ENCODE data around the gene CAPN2.
A peak's percentile ranks its signal among the peaks of the same experiment; 100 is the strongest.

CAPN2 gene

DNA sequence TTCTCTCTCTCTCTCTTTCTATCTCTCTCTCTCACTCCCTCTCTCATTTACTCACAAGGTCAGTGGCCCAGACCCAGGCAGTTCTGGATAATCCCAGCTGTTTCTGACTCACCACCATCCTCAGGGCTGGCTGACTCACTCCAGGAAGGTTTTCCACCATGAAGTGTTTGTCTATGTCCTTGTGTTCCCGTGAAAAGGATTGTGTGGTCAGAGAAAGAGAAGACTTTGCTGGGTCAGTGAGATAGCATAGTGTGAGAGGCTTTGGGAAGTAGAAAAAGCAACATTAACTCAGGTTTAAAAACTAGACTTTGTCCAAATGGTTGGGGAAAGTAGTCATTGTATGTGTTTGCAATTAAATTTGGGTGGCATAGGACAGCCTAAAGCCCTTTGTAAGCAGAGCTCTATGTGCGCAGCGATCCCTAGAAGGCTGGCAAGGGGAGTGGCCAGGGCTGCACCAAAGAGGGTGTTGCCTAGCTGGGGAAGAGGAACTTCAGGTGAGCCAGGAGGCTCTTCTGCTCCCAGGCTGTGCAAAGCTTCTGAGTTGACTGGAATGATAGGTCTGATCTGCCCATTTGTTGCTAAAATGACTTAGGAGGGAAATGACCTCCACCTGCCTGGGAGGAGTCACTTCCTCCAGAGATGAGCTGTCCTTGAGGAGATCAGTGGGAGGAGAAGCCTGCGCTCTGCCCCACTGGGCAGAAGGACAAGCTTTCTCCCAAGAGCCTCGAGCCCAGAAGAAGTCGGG is 4.9 kb upstream of the CAPN2 start (continued):
- no peak for TF ChIP-seq ZNF560 (tag by site-specific recombination; IDR thresholded peaks at IDR 0.05; ENCODE audit: borderline replicate concordance)
- TF ChIP-seq ZNF777 (tag by site-specific recombination; IDR thresholded peaks at IDR 0.05; ENCODE audit: borderline replicate concordance): no peak
- TF ChIP-seq, protein P1, sequence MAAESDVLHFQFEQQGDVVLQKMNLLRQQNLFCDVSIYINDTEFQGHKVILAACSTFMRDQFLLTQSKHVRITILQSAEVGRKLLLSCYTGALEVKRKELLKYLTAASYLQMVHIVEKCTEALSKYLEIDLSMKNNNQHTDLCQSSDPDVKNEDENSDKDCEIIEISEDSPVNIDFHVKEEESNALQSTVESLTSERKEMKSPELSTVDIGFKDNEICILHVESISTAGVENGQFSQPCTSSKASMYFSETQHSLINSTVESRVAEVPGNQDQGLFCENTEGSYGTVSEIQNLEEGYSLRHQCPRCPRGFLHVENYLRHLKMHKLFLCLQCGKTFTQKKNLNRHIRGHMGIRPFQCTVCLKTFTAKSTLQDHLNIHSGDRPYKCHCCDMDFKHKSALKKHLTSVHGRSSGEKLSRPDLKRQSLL (tag by site-specific recombination; IDR thresholded peaks at IDR 0.05): no peak
- no peak for TF ChIP-seq ZNF169 (tag by site-specific recombination; IDR thresholded peaks at IDR 0.05)
- TF ChIP-seq GLI2 (tag by site-specific recombination; IDR thresholded peaks at IDR 0.05; ENCODE audit: borderline replicate concordance, low read depth): no peak
- TF ChIP-seq ZNF202 (tag by site-specific recombination; IDR thresholded peaks at IDR 0.05; ENCODE audit: borderline replicate concordance): no peak
- TF ChIP-seq, protein P2, sequence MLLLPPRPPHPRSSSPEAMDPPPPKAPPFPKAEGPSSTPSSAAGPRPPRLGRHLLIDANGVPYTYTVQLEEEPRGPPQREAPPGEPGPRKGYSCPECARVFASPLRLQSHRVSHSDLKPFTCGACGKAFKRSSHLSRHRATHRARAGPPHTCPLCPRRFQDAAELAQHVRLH (tag by site-specific recombination; IDR thresholded peaks at IDR 0.05): peak; percentile 34; the same call in 1 of the 2 replicates
- no peak for TF ChIP-seq SETDB1 (IDR thresholded peaks at IDR 0.05; ENCODE audit: insufficient read length, low read length)
- TF ChIP-seq ZNF354C (tag by site-specific recombination; IDR thresholded peaks at IDR 0.05; ENCODE audit: borderline replicate concordance, low read depth): no peak
- TF ChIP-seq, protein P3, sequence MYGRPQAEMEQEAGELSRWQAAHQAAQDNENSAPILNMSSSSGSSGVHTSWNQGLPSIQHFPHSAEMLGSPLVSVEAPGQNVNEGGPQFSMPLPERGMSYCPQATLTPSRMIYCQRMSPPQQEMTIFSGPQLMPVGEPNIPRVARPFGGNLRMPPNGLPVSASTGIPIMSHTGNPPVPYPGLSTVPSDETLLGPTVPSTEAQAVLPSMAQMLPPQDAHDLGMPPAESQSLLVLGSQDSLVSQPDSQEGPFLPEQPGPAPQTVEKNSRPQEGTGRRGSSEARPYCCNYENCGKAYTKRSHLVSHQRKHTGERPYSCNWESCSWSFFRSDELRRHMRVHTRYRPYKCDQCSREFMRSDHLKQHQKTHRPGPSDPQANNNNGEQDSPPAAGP (tag by site-specific recombination; IDR thresholded peaks at IDR 0.05): peak; percentile 98
- no peak for TF ChIP-seq ZNF274 (IDR thresholded peaks at IDR 0.05; ENCODE audit: low read length)
- no peak for TF ChIP-seq ZNF274 (tag by site-specific recombination; IDR thresholded peaks at IDR 0.05; ENCODE audit: borderline replicate concordance)
- no peak for TF ChIP-seq ZNF658 (tag by site-specific recombination; IDR thresholded peaks at IDR 0.05)
- peak; percentile 99 for TF ChIP-seq ZNF596 (tag by site-specific recombination; IDR thresholded peaks at IDR 0.05)
- no peak for TF ChIP-seq ZNF112 (tag by site-specific recombination; IDR thresholded peaks at IDR 0.05)
- no peak for TF ChIP-seq ZNF311 (tag by site-specific recombination; IDR thresholded peaks at IDR 0.05; ENCODE audit: borderline replicate concordance)
- no peak; the same call in 1 of the 2 replicates for TF ChIP-seq ZNF501 (tag by site-specific recombination; IDR thresholded peaks at IDR 0.05)
- TF ChIP-seq, protein P4, sequence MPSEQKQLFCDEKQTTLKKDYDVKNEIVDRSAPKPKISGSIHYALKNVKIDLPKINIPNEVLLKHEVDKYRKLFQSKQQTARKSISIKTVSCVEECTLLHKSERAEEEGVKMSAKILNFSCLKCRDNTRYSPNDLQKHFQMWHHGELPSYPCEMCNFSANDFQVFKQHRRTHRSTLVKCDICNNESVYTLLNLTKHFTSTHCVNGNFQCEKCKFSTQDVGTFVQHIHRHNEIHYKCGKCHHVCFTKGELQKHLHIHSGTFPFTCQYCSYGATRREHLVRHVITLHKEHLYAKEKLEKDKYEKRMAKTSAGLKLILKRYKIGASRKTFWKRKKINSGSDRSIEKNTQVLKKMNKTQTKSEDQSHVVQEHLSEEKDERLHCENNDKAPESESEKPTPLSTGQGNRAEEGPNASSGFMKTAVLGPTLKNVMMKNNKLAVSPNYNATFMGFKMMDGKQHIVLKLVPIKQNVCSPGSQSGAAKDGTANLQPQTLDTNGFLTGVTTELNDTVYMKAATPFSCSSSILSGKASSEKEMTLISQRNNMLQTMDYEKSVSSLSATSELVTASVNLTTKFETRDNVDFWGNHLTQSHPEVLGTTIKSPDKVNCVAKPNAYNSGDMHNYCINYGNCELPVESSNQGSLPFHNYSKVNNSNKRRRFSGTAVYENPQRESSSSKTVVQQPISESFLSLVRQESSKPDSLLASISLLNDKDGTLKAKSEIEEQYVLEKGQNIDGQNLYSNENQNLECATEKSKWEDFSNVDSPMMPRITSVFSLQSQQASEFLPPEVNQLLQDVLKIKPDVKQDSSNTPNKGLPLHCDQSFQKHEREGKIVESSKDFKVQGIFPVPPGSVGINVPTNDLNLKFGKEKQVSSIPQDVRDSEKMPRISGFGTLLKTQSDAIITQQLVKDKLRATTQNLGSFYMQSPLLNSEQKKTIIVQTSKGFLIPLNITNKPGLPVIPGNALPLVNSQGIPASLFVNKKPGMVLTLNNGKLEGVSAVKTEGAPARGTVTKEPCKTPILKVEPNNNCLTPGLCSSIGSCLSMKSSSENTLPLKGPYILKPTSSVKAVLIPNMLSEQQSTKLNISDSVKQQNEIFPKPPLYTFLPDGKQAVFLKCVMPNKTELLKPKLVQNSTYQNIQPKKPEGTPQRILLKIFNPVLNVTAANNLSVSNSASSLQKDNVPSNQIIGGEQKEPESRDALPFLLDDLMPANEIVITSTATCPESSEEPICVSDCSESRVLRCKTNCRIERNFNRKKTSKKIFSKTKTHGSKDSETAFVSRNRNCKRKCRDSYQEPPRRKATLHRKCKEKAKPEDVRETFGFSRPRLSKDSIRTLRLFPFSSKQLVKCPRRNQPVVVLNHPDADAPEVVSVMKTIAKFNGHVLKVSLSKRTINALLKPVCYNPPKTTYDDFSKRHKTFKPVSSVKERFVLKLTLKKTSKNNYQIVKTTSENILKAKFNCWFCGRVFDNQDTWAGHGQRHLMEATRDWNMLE (tag by site-specific recombination; conservative IDR thresholded peaks at IDR 0.05; ENCODE audit: low read depth): 0 out of 2 replicates have a peak, but pooled peaks have one; percentile 13
- TF ChIP-seq FEZF1 (tag by site-specific recombination; IDR thresholded peaks at IDR 0.05): no peak
- no peak for TF ChIP-seq ZNF133 (tag by site-specific recombination; IDR thresholded peaks at IDR 0.05)
- TF ChIP-seq HOXA7 (CRISPR knock-in tag; IDR thresholded peaks at IDR 0.05; ENCODE audit: borderline replicate concordance): no peak
- peak; percentile 78 for TF ChIP-seq ZFP69B (tag by site-specific recombination; IDR thresholded peaks at IDR 0.05)
- no peak for TF ChIP-seq ZNF37A (tag by site-specific recombination; IDR thresholded peaks at IDR 0.05)
- TF ChIP-seq, protein P5, sequence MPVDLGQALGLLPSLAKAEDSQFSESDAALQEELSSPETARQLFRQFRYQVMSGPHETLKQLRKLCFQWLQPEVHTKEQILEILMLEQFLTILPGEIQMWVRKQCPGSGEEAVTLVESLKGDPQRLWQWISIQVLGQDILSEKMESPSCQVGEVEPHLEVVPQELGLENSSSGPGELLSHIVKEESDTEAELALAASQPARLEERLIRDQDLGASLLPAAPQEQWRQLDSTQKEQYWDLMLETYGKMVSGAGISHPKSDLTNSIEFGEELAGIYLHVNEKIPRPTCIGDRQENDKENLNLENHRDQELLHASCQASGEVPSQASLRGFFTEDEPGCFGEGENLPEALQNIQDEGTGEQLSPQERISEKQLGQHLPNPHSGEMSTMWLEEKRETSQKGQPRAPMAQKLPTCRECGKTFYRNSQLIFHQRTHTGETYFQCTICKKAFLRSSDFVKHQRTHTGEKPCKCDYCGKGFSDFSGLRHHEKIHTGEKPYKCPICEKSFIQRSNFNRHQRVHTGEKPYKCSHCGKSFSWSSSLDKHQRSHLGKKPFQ (tag by site-specific recombination; IDR thresholded peaks at IDR 0.05): no peak
- no peak for TF ChIP-seq ZNF292 (tag by site-specific recombination; IDR thresholded peaks at IDR 0.05; ENCODE audit: borderline replicate concordance, low read depth)
- TF ChIP-seq ZNF10 (tag by site-specific recombination; IDR thresholded peaks at IDR 0.05): peak; percentile 68; the same call in 1 of the 2 replicates
- TF ChIP-seq, protein P6, sequence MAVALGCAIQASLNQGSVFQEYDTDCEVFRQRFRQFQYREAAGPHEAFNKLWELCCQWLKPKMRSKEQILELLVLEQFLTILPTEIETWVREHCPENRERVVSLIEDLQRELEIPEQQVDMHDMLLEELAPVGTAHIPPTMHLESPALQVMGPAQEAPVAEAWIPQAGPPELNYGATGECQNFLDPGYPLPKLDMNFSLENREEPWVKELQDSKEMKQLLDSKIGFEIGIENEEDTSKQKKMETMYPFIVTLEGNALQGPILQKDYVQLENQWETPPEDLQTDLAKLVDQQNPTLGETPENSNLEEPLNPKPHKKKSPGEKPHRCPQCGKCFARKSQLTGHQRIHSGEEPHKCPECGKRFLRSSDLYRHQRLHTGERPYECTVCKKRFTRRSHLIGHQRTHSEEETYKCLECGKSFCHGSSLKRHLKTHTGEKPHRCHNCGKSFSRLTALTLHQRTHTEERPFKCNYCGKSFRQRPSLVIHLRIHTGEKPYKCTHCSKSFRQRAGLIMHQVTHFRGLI (tag by site-specific recombination; IDR thresholded peaks at IDR 0.05): no peak; the same call in 1 of the 2 replicates

Data from HEK293 (cell line).